ENCODE data around the gene DDX56.
A peak's percentile ranks its signal among the peaks of the same experiment; 100 is the strongest.
"Not testable (repeated sequence)": the region's sequence is repeated elsewhere in the genome, so short reads cannot be mapped to it uniquely, and the experiment has no call there.

Gene DDX56, protein sequence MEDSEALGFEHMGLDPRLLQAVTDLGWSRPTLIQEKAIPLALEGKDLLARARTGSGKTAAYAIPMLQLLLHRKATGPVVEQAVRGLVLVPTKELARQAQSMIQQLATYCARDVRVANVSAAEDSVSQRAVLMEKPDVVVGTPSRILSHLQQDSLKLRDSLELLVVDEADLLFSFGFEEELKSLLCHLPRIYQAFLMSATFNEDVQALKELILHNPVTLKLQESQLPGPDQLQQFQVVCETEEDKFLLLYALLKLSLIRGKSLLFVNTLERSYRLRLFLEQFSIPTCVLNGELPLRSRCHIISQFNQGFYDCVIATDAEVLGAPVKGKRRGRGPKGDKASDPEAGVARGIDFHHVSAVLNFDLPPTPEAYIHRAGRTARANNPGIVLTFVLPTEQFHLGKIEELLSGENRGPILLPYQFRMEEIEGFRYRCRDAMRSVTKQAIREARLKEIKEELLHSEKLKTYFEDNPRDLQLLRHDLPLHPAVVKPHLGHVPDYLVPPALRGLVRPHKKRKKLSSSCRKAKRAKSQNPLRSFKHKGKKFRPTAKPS

DNA sequence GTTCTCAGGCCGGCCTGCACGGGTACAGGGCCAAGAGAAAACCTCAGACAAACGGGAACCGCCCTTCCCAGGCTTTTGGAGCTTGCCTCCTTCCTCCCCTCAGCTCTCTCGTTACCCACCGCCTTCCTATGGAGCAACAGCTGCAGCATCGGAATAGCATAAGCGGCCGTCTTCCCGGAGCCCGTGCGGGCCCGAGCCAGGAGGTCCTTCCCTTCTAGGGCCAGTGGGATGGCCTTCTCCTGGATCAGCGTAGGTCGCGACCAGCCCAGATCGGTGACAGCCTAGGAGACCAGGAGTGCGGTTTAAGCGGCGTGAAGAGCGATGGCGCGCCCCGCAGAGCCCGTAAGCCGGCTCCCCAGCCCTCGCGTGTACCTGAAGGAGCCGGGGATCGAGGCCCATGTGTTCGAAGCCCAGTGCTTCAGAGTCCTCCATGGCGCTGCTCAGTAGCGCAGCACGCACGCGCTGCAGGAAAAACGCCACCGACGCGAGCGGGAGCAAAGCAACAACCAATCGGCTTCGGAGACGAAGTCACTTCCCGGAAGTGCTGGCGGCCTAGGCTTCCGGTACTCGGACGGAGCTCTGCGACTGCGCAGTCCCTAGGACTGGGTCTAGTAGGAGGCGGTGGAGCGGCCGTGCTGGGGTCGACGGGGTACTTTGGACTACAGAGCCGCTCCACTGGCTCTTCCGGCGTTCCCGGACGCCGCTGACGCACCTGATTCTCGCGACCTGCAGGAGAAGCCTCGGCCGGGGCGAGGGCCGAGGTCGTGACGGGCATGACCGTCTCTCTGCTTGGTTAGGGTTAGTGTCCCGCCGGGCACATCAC is at the start of gene DDX56:
Gene DDX56, minus strand, starts transcription at position 445 of the 823 bp plus-strand sequence. Its CDS starts 13 bp downstream, at position 432.
- DNase-seq: peak; percentile 89 to 92

DNA sequence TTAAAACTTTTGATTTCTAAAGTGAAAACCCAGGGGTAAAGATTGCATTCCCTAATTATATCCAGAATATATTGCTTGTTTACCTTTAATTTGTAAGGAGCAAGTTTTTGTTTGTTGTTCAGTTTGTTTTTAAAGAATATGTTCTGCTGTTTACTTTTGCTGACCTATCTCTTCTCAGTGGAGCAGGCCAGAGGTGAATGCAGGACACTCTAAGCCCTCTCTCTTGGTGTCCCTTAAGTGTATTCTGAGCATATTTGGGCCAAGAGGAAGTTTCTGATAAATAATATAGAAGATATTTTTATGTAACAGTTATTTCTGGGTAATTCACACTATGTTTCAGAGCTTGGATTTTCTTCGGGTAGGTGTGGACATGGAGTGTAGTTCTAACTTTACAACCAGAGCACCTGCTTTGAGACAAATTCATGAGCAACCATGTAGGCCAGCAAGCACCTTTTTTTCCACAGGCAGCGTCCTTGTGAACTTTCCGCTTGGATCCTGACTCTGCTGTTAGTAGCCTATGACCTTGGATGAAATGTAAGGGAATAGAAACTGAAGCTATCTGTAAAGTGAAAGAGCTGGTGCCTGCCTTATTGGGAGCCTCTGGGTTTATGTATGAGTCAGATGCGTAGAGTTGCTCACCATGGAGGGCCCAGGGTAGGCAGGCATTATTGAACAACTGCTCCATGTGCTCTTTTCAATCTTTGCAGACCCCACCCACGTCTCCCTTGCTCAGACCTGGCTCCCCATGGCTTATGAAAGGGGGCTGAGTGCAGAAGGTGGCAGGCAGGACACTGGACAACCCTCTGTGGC is 48.8 kb upstream of the DDX56 start:
- DNase-seq: no peak

DNA sequence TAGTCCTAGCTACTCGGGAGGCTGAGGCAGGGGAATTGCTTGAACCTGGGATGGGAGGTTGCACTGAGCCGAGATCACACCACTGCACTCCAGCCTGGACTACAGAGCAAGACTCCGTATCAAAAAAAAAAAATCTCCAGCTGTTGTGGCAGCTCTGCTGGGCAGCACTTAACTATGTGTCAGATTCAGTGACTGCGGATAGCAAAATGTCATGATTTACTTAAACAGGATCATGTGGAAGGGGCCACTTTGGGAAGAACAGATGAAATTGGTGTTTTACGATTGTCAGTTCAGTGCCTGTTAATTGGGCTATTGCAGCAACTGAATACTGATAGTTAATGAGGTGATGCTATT is 48.0 kb upstream of the DDX56 start:
- DNase-seq: no peak

DNA sequence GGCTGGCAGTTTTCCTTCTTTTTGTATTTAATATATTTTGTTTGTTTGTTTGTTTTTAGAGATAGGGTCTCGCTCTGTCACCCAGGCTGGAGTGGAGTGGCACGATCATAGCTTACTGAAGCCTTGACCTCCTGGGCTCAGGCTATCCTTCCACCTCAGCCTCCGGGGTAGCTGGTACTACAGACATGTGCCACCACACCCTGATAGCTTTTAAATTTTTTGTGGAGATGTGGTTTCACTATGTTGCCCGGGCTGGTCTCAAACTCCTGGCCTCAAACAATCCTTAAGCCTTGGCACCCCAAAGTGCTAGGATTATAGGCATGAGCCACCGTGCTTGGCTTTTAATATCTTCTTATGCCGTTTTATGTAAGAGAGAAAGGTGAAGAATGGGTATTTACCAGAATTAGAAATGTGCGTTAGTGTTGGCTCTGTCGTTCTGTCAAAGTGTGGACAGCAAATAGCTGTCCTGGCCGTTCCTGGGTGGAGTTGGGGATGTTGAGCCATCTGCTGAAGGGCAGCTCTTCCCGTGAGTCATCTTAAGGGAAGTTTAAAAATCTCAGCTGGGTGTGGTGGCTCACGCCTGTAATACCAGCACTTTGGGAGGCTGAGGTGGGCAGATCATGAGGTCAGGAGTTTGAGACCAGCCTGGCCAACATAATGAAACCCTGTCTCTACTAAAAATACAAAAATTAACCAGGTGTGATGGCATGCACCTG is 47.5 kb upstream of the DDX56 start:
- no peak for DNase-seq

DNA sequence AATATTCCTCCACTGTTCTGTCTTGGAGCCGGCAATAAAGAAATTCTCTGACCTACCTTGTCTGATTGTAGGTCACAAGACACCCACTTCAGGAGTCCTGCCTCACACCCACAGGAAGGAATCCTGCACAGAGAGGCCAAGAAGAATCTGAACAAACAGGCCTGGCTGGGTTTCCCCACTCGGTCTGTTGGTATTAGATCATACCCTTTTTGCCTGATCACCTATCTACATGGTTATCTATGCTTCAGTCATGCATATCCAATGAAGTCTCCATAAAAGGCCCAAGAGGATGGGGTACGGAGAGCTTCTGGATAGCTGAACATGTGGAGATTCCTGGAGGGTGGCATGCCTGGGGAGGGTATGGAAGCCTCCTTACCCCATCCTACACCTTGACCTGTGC is 45.0 kb upstream of the DDX56 start:
- no peak for DNase-seq

DNA sequence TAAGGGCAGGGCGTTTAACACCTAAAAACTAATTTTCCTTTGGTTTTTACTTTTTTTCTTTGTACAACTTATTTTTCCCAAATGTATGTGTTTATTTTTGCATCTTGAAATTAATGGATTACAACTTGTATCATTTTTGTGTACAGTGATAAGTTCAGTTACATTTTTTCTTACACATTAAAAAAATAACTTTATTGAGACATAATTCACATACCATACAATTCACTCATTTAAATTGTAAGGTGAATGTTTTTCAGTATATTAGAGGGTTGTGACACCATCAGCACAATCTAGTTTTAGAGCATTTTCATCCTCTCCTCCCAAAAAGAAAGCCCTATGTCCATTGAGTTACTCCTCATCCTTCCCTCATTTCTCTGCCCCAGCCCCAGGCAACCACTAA is 44.3 kb upstream of the DDX56 start:
- no peak for DNase-seq

DNA sequence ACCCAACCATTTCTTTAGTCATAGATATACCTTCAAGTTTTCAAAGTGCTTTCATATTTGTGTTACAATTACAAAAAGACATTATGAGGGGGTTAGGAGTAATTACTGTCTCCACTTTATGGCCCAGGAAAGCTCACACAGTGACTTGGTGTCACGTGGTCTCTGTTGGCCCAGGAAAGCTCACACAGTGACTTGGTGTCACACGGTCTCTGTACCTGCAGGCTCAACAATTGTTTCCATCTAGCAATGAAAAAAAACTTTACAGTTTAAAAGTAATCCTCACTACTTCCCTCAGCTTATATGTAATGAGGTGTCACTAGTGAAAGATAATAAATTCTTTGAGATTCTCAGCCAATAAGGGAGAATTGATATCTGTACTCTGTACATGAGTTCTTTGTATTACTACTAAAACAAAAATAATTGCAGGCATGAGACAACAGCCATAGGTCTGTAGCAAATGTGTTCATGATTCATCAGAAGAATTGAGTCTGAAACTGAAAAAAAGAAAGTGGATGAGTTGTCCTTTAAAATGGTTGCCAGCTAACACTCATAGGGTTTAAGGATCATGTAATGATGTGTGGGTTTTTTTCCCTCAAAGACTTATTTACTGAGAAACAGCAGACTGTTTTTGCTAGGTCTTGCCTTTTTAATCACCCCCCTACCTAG is 43.6 kb upstream of the DDX56 start:
- DNase-seq: no peak

DNA sequence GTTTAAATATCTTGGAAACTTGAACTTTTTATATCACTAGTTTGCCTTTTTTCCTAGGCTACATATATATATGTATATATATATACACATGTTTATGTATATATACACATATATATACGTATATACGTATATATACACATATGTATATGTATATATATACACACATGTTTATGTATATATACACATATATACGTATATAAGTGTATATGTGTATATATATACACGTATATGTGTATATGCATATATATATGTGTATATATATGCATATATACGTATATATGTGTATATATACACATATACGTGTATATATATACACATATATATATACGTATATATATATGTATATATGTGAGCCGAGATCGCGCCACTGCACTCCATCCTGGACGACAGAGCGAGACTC is 42.8 kb upstream of the DDX56 start:
- no peak for DNase-seq

DNA sequence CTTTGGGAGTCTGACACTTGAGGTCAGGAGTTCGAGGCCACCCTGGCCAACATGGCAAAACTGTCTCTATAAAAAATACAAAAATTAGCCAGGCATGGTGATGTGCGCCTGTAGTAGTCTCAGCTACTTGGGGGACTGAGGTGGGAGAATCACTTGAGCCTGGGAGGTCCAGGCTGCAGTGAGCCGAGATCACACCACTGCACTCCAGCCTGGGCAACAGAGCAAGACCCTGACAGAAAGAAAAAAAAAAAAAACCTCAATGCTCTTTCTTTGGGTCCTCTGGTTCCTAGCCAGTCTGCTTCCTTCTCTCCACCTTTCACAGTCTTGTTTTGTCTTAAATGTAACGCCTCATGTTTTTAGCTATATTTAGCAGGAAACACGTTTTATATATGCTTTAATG is 42.1 kb upstream of the DDX56 start:
- DNase-seq: no peak

DNA sequence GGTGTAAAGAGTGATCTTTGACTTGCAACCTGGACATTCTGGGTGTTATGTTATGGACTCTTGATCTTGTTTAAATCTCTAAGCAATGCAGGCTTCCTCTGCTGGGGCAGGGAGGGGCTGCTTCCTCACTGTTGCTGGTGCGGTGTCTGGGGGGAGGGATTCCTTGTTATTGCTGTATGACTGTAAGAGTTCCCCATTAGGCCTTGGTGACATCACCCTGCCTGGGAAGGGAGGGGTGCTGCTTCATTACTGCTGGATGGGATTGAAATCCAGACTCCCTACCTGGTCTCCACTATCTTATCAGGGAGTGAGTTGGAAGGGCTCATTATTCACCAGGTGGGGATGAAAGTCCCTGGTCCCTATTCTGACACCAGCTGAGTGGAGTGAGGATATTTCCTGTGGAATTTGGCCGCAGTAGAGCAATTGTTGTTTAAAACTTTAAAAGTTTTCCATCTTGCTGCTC is 41.5 kb upstream of the DDX56 start:
- no peak for DNase-seq

DNA sequence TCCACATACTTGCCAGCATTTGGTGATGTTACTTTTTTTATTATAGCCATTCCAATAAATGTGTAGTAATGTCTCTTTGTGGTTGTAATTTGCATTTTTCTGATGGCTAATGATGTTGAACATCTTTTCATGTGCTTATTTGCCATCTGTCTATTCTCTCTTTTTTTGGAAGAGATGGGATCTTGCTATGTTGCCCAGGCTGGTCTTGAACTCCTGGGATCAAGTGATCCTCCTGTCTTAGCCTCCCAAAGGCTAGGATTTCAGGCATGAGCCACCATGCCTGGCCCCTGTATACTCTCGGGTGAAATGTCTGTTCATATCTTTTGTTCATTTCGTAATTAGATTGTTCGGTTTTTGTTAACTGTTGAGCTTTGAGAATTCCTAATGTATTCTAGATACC is 36.1 kb upstream of the DDX56 start:
- DNase-seq: no peak

DNA sequence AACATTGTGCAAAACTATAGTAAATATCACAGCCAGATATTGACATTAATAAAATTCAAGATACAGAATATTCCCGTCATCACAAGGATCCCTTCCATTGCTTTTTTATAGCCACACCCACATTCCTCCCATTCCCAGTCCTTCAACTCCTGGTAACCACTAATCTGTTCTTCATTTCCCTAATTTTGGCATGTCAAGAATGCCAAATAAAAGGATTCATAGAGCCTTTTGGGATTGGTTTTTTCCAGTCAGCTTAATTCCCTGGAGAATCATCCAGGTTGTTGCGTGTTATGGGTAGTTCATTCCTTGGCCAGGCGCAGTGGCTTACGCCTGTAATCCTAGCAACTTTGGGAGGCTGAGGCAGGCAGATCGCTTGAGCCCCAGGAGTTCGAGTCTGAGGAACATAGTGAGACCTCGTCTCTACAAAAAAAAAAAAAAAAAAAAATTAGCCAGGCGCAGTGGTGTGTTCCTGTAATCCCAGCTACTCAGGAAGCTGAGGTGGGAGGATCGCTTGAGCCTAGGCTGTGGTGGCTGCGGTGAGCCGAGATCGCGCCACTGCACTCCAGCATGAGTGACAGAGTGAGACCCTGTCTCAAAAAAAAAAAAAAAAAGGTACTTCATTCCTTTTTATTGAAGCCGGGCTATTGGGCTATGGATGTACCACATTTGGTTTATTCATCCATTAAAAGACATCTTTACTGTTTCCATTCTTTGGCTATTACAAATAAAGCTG is 35.4 kb upstream of the DDX56 start:
- no peak for DNase-seq

DNA sequence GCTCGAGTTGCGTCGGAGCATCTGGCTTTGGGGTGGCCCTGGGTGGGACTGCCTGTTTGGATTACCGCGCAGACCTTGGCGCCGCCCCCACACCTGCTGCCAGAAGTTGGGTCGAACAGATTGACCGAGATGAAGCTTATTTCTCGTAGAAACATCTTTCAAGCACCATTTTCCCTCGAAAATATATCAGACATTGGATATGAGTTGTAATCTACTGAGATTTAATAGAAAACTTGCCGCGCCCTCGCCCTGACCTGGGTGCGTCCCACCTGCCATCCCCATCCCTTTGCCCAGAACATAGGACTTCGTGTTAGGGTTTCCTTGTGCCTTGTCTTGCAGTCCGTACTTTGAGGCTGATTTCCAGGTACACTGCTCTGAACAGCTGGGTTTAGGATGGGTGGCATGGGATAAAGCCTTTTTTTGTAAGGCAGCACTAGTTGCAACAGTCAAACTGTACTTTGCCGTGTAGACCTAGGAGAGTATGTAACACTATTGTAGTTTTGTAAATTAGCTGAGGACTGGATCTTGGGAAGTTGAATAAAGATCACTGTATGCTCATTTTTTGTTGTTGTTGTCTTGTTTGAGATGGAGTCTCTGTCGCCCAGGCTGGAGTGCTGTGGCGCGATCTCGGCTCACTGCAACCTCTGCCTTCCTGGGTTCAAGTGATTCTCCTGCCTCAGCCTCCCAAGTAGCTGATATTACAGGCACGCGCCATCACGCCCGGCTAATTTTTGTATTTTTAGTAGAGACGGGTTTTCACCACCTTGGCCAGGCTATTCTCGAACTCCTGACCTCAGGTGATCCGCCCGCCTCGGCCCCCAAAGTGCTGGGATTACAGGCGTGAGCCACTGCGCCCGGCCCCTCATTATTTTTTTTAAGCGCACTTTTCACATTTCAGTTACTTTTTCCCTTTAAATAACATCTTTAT is 33.7 kb upstream of the DDX56 start:
- no peak for DNase-seq

DNA sequence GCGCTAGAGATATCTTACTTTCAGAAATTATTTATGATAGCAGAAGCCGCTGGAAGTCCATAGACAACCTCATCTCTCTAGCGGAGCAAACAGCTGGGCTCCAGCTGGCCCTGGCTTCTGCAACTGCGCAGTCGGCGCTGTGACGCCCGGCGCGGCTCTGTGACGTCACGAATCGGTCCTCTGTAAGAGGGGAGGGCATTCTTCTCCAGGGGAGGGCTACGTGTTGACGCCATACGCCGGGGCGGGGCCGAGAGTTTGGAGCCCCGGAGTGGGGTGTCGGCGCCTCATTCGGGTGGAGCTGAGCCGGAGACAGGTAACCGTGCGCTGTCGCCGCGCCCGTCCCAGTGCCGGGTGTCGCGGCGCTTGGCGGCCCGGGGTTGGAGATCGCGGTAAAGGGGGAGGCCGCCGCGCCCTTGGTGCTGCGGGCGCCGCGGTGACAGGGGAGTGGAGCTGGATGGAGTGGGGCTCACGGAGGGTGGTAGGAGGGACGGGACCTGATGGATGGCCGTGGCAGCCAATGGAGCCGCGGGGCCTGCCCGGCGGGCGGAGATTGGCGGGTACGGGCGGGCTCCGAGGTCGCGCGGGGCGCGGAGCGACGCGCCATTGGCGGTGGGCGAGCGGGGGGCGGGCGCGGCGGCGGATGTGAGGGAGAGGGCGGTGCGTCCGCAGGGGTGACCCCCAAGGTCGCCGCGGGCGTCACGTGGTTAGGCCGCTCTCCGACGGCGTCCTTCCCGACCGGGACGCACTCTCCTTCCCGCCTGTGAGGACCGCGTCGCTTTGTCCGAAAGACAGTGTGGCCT is 32.8 kb upstream of the DDX56 start, which contains the start of gene OGDH:
Gene OGDH, plus strand, starts transcription at position 287 of the 800 bp plus-strand sequence. CDS start 17,717 bp downstream, outside the sequence.
- peak; percentile 98 for DNase-seq

DNA sequence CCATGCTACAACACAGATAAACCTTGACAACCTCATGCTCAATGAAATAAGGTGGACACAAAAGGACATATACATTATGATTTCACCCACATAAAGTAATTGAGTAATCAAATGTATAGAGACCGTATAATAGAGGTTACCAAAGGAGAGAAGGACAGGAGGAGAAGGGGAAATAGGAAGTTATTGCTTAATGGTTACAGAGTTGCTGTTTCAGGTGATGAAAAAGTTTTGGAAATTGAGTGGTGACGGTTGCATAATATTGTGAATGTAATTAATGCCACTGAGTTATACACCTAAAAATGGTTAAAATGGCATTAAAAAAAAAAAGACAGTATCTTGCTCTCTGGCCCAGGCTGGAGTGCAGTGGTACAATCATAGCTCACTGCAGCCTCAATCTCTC is 31.2 kb upstream of the DDX56 start:
- no peak for DNase-seq

DNA sequence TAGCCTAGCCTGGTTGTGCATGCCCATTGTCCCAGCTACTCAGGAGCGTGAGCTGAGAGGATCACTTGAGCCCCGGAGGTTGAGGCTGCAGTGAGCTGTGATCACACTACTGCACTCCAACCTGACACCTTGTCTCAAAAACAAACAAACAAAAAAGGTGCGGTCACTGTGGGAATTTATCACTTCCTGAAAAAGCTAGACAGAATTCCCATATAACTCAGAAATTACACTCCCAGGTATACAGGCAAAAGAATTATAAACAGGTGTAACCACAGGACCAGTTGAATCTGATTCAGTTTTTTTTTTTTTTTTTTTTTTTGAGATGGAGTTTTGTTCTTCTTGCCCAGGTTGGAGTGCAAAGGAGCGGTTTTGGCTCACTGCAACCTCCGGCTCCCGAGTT is 29.5 kb upstream of the DDX56 start:
- DNase-seq: no peak

DNA sequence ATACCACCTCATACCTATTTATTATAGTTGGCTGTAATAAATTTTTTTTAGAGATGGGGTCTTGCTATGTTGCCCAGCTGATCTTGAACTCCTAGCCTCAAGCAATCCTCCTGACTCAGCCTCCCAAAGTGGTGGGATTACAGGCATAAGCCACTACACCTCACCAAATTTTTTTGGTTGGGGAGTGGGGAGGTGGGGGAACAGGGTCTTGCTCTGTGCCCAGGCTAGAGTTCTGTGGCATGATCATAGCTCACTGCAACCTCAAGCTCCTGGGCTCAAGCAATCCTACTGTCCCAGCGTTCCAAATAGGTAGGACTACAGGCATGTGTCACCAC is 28.8 kb upstream of the DDX56 start:
- no peak for DNase-seq

DNA sequence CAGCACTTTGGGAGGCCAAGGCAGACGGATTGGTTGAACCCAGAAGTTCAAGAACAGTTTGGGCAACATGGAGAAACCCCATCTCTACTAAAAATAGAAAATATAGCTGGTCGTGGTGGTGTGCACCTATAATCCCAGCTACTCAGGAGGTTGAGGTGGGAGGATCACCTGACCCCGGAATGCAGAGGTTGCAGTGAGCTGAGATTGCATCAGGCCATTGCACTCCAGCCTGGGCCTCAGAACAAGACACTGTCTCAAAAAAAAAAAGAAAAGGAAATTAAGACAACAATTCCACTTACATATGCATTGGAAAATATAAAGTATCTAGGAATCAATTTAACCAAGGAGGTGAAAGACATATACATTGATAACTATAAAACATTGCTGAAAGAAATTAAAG is 25.5 kb upstream of the DDX56 start:
- no peak for DNase-seq

DNA sequence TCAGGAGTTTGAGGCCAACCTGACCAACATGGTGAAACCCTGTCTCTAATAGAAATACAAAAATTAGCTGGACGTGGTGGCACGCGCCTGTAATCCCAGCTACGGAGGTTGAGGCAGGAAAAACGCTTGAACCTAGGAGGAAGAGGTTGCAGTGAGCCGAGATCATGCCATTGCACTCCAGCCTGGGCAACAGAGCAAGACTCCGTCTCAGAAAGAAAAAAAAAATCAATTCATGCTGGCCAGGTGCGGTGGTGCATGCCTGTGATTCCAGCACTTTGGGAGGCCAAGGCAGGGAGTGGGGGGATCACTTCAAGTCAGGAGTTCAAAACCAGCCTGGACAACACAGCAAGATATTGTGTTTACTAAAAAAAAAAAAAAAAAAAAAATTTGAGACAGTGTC is 23.5 kb upstream of the DDX56 start:
- DNase-seq: not testable (repeated sequence)
